ENCODE results near the gene GPR25. TPM values are rescaled to one million over a fixed set of nuclear protein-coding genes. Genes with fewer than 3 reads are reported as not detected.

Gene GPR25
- total and polyA plus RNA-seq, 10 of the 15 experiments (the other 5 are each of a cell fraction or from before 2014, with no cell fraction given): not detected

DNA sequence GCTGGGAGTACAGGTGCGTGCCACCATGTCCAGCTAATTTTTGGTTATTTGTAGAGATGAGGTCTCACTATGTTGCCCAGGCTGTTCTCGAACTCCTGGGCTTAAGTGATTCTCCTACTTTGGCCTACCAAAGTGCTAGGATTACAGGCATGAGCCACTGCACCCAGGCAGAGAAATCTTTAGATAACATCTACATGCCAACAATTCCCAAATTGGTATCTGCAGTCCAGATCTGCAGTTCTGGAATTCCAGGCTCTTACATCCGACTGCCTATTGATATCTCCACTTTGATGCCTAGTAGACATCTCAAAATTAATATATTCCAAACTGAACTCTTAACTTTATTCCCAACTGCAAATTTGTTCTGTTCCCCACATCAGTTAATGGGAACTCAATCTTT lies 45.2 kb downstream of the GPR25 start:
- BruUV-seq (replicated peaks): no TSS peak
- 37% methylated on average over 3 of the region's 3 CpGs for WGBS (ENCODE audit: insufficient coverage, insufficient replicate concordance, low lambda C conversion rate, missing lambda C conversion rate)
- Histone ChIP-seq H2AFZ (ENCODE audit: control insufficient read depth, low read depth, low read length) (no peak overlapping the region), H3K27me3 (replicated peaks in 1 of 2; ENCODE audit: control insufficient read depth in 2 of 2, insufficient read depth in 2 of 2, low read length in 1 of 2) (no peaks in the 10 kb centered on the region), H3K4me3 (no peak overlapping the region), H3K4me1 (ENCODE audit: control insufficient read depth, insufficient read depth, low read length) (no peaks in the 10 kb centered on the region), H3K36me3 (ENCODE audit: control insufficient read depth in 2 of 2, insufficient read depth in 2 of 2, low read length in 1 of 2) (peaks cover 0 to 2% of the 10 kb centered on the region in 2 experiments; a peak in 1 of 4 replicates), H4K20me1 (ENCODE audit: control insufficient read depth, insufficient read depth) (no peaks in the 10 kb centered on the region), H3K9ac (ENCODE audit: control insufficient read depth, insufficient read depth, low read length) (no peak overlapping the region), H3K27ac (ENCODE audit: control insufficient read depth, insufficient read depth) (no peak overlapping the region), H3K9me3 (replicated peaks; ENCODE audit: control insufficient read depth, insufficient read depth, low read length) (no peaks in the 10 kb centered on the region), H3K4me2 (ENCODE audit: control insufficient read depth, insufficient read depth) (no peak overlapping the region), H3K79me2 (ENCODE audit: control insufficient read depth, insufficient read depth, low read length) (no peaks in the 10 kb centered on the region)
- TF ChIP-seq SREBF1 (IDR thresholded peaks at IDR 0.05; ENCODE audit: low read length): no peak
- no peak for TF ChIP-seq ZZZ3 (IDR thresholded peaks at IDR 0.05; ENCODE audit: control insufficient read depth, insufficient read length, low read depth)
- TF ChIP-seq IKZF1 (conservative IDR thresholded peaks at IDR 0.05): no peak
- TF ChIP-seq RUNX3 (IDR thresholded peaks at IDR 0.05; ENCODE audit: low read length): no peak
- TF ChIP-seq, protein P1, sequence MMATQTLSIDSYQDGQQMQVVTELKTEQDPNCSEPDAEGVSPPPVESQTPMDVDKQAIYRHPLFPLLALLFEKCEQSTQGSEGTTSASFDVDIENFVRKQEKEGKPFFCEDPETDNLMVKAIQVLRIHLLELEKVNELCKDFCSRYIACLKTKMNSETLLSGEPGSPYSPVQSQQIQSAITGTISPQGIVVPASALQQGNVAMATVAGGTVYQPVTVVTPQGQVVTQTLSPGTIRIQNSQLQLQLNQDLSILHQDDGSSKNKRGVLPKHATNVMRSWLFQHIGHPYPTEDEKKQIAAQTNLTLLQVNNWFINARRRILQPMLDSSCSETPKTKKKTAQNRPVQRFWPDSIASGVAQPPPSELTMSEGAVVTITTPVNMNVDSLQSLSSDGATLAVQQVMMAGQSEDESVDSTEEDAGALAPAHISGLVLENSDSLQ (IDR thresholded peaks at IDR 0.05): no peak
- TF ChIP-seq ZNF207 (IDR thresholded peaks at IDR 0.05; ENCODE audit: borderline replicate concordance): no peak
- no peak for TF ChIP-seq TCF7 (IDR thresholded peaks at IDR 0.05; ENCODE audit: borderline replicate concordance)
- TF ChIP-seq SMAD5 (IDR thresholded peaks at IDR 0.05; ENCODE audit: low read depth): no peak
- TF ChIP-seq, protein P2, sequence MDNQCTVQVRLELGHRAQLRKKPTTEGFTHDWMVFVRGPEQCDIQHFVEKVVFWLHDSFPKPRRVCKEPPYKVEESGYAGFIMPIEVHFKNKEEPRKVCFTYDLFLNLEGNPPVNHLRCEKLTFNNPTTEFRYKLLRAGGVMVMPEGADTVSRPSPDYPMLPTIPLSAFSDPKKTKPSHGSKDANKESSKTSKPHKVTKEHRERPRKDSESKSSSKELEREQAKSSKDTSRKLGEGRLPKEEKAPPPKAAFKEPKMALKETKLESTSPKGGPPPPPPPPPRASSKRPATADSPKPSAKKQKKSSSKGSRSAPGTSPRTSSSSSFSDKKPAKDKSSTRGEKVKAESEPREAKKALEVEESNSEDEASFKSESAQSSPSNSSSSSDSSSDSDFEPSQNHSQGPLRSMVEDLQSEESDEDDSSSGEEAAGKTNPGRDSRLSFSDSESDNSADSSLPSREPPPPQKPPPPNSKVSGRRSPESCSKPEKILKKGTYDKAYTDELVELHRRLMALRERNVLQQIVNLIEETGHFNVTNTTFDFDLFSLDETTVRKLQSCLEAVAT (IDR thresholded peaks at IDR 0.05): no peak
- no peak for TF ChIP-seq NR2C1 (IDR thresholded peaks at IDR 0.05)
- TF ChIP-seq HCFC1 (IDR thresholded peaks at IDR 0.05; ENCODE audit: low read length): no peak
- no peak for TF ChIP-seq YBX1 (IDR thresholded peaks at IDR 0.05)
- TF ChIP-seq HDGF (IDR thresholded peaks at IDR 0.05): no peak
- no peak for TF ChIP-seq FOXK2 (IDR thresholded peaks at IDR 0.05)
- no peak for TF ChIP-seq RAD21 (IDR thresholded peaks at IDR 0.05; ENCODE audit: insufficient read depth, low read depth, low read length)
- TF ChIP-seq, protein P3, sequence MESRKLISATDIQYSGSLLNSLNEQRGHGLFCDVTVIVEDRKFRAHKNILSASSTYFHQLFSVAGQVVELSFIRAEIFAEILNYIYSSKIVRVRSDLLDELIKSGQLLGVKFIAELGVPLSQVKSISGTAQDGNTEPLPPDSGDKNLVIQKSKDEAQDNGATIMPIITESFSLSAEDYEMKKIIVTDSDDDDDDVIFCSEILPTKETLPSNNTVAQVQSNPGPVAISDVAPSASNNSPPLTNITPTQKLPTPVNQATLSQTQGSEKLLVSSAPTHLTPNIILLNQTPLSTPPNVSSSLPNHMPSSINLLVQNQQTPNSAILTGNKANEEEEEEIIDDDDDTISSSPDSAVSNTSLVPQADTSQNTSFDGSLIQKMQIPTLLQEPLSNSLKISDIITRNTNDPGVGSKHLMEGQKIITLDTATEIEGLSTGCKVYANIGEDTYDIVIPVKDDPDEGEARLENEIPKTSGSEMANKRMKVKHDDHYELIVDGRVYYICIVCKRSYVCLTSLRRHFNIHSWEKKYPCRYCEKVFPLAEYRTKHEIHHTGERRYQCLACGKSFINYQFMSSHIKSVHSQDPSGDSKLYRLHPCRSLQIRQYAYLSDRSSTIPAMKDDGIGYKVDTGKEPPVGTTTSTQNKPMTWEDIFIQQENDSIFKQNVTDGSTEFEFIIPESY (IDR thresholded peaks at IDR 0.05): no peak
- TF ChIP-seq GATAD2B (conservative IDR thresholded peaks at IDR 0.05; ENCODE audit: low read depth): no peak
- TF ChIP-seq STAT1 (conservative IDR thresholded peaks at IDR 0.05): no peak
- intact Hi-C loops (cut with micrococcal nuclease; ENCODE audit: unreplicated experiment) (no loop called here), in situ Hi-C loops (cut with MboI) (no loop called here)
- POLR2A ChIA-PET: no interaction called here
- SMC1A ChIA-PET (ENCODE audit: uncharacterized antibody, unreplicated experiment): interaction anchor here (1.0 kb wide), 1 partner anchor 12 kb away, joined by 4 read pairs; no protein-coding TSS in a partner anchor
- FAIRE-seq (no peak), ATAC-seq (no peak), DNase-seq (ENCODE audit: low read depth, low spot score) (no peak)
- CTCF ChIA-PET: interaction anchor here (0.7 to 1.7 kb wide), 3 partner anchors 10 to 296 kb away, joined by 4 to 6 read pairs (median 4); no protein-coding TSS in a partner anchor
- RAD21 ChIA-PET (ENCODE audit: unreplicated experiment): no interaction called here
